Kidney capillary endothelial cell (primary cell): ENCODE data around the gene FADS6.
A peak's percentile ranks its signal among the peaks of the same experiment; 100 is the strongest.
"Not testable (repeated sequence)": the region's sequence is repeated elsewhere in the genome, so short reads cannot be mapped to it uniquely, and the experiment has no call there.

Experiments
- DNase-seq: peaks from one replicate; pipeline ENCODE4 v3.0.0-alpha.2; 2018; ENCODE audit warnings: low spot score

Gene FADS6

GRCh38 chr17:74892013-74892841, 1.2 kb downstream of the FADS6 start:
- no peak for DNase-seq

DNA sequence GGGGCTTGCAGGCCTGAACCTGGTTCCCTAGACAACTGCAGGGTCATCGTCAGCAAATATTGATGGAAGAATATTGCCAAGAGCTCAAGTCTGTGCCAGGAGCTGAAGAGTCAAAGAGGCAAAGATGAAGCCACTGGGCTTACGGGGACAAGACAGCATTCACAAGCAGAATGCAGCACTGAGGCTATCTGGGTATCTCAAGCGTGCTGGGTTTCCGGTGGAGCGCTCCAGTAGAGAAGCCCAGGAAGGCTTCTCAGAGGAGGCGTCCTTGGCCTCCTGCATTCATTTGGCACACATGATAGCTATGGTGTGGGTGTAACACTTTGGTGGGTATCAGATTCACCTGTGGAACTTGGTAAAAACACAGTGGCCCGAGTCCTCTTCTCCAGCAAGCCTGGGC, 2.9 kb downstream of the FADS6 start:
- no peak for DNase-seq

- DNase-seq, result no peak
Measured at GRCh38 chr17:74888469-74888868, 5.0 kb downstream of the FADS6 start.

GRCh38 chr17:74883241-74883745, 10.1 kb downstream of the FADS6 start:
- no peak for DNase-seq

- no peak for DNase-seq
Measured at GRCh38 chr17:74882517-74883240, 10.8 kb downstream of the FADS6 start.

DNA sequence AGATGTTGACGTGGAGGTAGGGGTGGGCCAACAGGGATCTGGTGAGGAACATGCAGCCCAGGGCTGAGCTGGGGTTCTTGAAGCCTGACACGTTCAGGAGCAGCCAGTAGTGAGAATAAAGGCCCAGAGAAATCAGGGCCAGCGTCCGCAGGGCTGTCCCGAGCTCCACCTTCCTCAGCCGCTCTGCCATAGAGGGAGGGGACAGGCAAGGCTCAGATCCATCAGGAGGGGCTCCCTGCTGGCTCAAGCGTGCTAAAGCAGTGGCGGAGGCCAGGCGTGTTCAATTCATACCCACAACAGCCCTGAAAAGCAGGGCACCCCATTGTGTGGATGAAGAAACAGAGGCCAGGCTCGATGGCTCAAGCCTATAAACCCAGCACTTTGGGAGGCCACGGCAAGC, 12.4 kb downstream of the FADS6 start:
- no peak for DNase-seq

- DNase-seq, result no peak
Measured at GRCh38 chr17:74879308-74879707, 14.1 kb downstream of the FADS6 start.

GRCh38 chr17:74878658-74879057, 14.8 kb downstream of the FADS6 start:
- DNase-seq, result no peak

DNA sequence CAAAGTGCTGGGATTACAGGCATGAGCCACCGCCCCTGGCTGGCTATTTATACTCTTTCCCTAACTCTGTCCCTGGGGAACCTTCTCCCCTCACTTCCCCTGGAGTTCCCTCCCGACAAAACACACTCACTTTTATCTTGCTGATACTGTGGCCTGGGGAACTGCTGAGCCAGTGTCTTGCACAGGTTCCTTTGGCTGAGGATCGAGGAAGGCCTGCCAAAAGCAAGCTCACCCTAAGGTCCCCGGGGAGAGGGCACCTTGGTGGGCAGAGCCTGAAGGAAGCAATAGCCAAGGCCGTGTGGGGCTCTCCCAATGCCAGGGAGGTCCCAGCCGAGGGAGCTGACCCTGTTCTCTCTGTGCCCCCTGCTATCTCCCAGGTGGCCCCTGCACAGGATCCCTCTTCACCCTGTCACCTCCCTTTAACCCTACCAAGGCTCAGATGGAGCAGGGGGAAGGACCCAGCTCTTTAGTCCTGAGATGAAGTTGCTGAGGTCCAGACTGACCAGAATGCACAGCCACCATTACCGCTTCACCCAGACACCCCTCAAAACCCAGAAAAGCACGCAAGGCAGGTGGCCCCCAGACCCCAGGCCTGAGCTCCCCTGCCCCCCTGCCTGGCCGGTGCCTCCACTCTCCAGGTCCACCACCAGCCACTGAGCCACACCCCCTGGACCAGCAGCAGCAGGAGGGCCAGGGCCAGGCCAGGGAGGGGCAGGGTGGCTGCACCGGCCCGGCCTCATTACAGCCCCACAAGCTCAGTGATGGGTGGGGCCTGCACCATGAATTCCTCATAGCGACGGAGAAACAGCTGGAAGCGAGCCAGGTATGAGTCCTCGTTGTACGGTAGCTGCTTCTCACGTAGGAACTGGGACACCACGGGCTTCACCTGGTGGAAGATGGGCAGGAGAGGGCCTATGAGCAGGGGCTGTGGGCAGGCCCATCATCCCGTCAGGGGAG, 15.6 kb downstream of the FADS6 start:
- DNase-seq, result no peak

DNA sequence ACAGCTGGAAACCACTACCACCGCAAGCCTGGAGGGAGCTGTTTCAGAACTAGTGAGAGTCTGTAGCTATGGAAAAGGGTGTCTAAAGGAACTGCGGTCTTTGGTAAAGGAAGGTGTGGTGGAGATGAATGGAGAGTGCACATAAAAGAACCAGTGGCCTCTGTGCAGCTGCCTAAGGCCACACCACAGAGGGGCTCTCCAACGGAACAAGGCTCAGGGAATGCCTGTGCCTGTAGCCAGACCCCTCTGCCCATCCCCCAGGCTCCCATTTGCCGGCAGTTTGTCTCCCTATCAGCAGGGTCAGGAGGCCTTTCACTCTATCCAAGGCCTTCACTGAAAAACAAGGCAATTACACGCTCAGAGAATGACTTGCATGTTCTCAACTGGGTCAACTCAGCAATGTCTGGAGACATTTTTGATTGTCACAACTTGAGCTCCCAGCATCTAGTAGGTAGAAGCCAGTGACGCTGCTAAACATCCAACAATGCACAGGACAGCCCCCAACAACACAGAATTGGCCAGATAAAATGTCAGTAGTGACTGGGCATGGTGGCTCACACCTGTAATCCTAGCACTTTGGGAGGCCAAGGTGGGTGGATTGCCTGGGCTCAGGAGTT, 17.3 kb downstream of the FADS6 start:
- DNase-seq, result no peak

- no peak for DNase-seq
Measured at GRCh38 chr17:74875155-74875976, 18.1 kb downstream of the FADS6 start.

- no peak for DNase-seq
Measured at GRCh38 chr17:74874615-74875037, 18.8 kb downstream of the FADS6 start.

DNA sequence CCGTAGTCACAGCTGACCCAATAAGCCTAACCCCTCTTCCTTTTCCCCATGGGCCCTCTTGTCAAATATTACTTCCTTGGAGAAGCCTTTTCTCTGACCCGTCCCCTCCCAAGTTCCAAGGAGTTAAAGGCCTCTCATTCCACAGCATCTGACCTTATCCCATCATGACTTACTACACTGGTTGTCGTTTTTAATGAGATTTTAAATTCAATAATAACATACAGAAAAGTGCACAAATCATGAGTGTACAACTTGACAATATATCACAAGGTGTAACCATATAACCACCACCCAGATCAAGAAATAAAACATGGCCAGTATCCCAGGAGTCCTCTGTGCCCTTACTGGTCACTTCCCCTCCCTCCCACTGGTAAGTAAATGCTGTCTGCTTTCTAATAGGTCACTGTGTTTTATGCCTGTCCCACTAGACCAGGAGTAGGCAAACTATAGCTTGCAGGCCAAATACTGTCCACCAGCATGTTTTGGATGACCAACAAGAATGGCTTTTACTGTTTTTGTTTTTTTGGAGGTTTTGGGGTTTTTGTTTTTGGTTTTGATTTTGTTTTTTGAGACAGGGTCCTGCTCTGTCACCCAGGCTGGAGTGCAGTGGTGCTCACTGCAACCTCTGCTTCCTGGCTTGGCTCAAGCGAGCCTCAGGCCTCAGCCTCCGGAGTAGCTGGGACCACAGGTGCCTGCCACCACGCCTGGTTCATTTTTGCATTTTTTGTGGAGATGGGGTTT, 19.4 kb downstream of the FADS6 start:
- DNase-seq, result no peak

- DNase-seq, result peak; percentile 100
Measured at GRCh38 chr17:74873037-74873873, 20.2 kb downstream of the FADS6 start.

DNA sequence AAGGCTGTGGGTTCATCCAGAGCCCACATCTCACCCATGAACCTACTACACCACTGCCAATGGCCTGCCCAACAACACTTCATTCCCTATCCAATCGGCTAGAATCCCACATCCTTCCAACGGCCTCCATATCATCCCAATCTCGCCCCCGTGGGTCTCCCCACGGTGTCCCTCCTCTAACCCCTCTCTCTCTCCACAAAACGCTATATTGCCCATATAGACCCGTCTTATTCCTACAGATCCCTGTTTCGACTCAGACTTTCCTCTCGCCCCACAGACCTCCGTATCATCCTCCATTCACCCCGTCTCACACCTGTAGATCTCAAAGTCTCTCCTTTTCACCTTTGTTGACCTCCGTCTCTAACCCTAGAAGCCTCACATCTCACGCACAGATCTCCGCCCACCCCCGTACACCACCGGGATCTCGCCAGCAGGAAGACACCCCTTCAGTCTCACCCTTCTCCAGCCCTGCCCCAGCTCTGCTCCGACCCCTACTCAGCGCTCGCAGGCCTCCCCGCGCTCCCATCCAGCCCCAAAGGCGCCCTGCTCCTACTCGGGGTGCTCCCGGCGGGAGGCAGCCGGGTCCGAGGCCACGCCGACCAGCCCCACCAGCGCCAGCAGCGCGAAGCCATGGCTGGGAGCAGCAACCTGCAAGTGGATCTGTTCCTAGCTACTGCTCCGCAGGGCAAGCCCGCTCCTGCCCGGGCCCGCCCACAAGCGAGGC, 21.0 kb downstream of the FADS6 start, which contains the start of gene FDXR:
FDXR (minus strand) TSS at position 682 of the 724 bp plus-strand sequence; CDS start at position 632, 50 bp downstream.
- DNase-seq, result no peak

GRCh38 chr17:74871356-74872076, 21.9 kb downstream of the FADS6 start:
- no peak for DNase-seq

DNA sequence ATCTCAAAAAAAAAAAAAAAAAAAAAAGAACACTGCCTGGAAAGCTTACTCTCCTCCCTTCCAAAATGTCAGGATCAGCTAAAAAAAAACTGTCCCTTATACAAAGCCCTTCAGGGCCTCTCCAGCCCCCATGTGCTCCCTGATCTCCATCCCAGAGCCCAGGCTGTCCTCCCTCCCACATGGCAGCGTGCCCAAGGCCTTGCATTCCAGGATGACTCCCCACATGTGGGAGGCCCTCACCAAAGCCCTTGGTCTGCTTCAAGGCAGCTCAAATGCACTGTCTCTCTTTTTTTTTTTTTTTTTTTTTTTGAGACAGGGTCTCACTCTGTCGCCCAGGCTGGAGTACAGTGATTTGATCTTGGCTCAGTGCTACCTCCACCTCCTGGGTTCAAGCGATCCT, 22.9 kb downstream of the FADS6 start:
- no peak for DNase-seq

DNA sequence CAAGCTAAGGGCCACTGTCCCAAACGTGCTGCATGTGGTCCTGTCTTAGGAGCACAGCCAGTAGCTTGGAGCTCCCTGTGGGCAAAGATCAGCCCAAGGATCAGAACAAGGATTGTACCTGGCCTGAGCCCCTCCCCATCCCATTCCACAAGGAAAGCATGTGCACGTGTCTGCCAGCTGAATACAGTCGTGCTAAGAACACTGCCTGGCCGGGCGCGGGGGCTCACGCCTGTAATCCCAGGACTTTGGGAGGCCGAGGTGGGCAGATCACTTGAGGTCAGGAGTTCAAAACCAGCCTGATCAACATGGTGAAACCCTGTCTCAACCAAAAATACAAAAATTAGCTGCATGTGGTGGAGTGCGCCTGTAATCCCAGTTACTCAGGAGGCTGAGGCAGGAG, 23.4 kb downstream of the FADS6 start:
- DNase-seq, result not testable (repeated sequence)
